Measurements from ENCODE around the gene PTTG1. TPM values are rescaled to one million over a fixed set of nuclear protein-coding genes. Genes with fewer than 3 reads are reported as not detected.

Gene PTTG1
- total and polyA plus RNA-seq, 2 of the 4 experiments (the other 2 are of a cell fraction): 98.6 to 118 TPM

DNA sequence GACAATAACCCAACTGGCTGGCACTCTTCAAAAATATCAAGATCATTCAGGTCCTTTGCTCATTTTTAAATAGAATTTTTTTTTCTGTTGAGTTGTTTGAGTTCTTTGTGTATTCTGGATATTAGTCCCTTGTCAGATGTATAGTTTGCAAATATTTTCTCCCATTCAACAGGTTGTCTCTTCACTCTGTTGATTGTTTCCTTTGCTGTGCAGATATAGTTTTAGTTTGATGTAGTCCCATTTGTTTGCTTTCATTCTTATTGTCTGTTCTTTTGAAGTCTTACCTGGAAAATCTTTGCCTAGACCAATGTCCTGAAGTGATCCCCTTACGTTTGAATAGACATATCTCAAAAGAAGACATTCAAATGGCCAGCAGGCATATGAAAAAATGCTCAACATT lies 22.8 kb downstream of the PTTG1 start:
- Histone ChIP-seq H3K23ac (ENCODE audit: low read depth, low read length) (no peak overlapping the region), H4K8ac (ENCODE audit: low read depth in 2 of 2, low read length in 2 of 2) (no peak overlapping the region), H3K9me3 (ENCODE audit: control insufficient read depth, insufficient read depth, low read length) (no peaks in the 10 kb centered on the region), H3K9ac (ENCODE audit: low read depth, low read length) (no peak overlapping the region), H2BK20ac (ENCODE audit: low read depth, low read length) (no peak overlapping the region), H3K36me3 (ENCODE audit: control insufficient read depth, insufficient read depth, low read length) (no peaks in the 10 kb centered on the region), H3K4ac (ENCODE audit: low read depth, low read length) (no peak overlapping the region), H3K4me3 (ENCODE audit: insufficient read depth, low read depth, low read length) (no peak overlapping the region), H4K20me1 (ENCODE audit: insufficient read depth, low read length) (no peaks in the 10 kb centered on the region), H2BK15ac (ENCODE audit: low read depth, low read length) (no peak overlapping the region), H3K4me1 (ENCODE audit: control insufficient read depth, insufficient read depth, low read length) (peaks cover 3% of the 10 kb centered on the region; the same call in 1 of the 2 replicates), H3K9me1 (ENCODE audit: insufficient read depth, low read length) (no peaks in the 10 kb centered on the region), H2BK120ac (ENCODE audit: low read depth, low read length) (no peak overlapping the region), H3K27me3 (ENCODE audit: control insufficient read depth, insufficient read depth, low read length) (no peaks in the 10 kb centered on the region), H2BK5ac (ENCODE audit: low read depth, low read length, poor library complexity, severe bottlenecking) (no peak overlapping the region), H4K91ac (ENCODE audit: insufficient read depth, low read depth, low read length) (no peak overlapping the region), H2AK5ac (ENCODE audit: low read depth, low read length) (no peak overlapping the region), H3K79me1 (ENCODE audit: low read depth in 1 of 2, low read length in 2 of 2) (no peaks in the 10 kb centered on the region), H3K14ac (replicated peaks; ENCODE audit: low read depth, low read length) (no peak overlapping the region), H2AK9ac (replicated peaks; ENCODE audit: low read depth, low read length, poor library complexity) (no peak overlapping the region), H3K4me2 (ENCODE audit: low read depth, low read length) (no peak overlapping the region), H4K5ac (ENCODE audit: low read depth, low read length) (no peak overlapping the region), H3K56ac (ENCODE audit: extremely low read depth, insufficient read depth, low read length) (no peak overlapping the region), H3K18ac (ENCODE audit: low read depth, low read length) (no peak overlapping the region), H2AFZ (replicated peaks; ENCODE audit: low read length, poor library complexity) (no peak overlapping the region), H3K27ac (ENCODE audit: insufficient read depth, low read length) (no peak overlapping the region)
- intact Hi-C loops (cut with micrococcal nuclease): no loop called here
- WGBS, 2 experiments (ENCODE audit: extremely low coverage in 2 of 2, insufficient read length in 1 of 2): no CpG with 5 or more reads among the region's 1 CpG
- BruUV-seq (replicated peaks): no TSS peak
- TF ChIP-seq, protein P1, sequence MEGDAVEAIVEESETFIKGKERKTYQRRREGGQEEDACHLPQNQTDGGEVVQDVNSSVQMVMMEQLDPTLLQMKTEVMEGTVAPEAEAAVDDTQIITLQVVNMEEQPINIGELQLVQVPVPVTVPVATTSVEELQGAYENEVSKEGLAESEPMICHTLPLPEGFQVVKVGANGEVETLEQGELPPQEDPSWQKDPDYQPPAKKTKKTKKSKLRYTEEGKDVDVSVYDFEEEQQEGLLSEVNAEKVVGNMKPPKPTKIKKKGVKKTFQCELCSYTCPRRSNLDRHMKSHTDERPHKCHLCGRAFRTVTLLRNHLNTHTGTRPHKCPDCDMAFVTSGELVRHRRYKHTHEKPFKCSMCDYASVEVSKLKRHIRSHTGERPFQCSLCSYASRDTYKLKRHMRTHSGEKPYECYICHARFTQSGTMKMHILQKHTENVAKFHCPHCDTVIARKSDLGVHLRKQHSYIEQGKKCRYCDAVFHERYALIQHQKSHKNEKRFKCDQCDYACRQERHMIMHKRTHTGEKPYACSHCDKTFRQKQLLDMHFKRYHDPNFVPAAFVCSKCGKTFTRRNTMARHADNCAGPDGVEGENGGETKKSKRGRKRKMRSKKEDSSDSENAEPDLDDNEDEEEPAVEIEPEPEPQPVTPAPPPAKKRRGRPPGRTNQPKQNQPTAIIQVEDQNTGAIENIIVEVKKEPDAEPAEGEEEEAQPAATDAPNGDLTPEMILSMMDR (conservative IDR thresholded peaks at IDR 0.05; ENCODE audit: low read depth, low read length): no peak
- TF ChIP-seq RCOR1 (IDR thresholded peaks at IDR 0.05; ENCODE audit: insufficient replicate concordance, low read length) (no peak), CHD1 (IDR thresholded peaks at IDR 0.05; ENCODE audit: low read depth, low read length) (no peak), POLR2A (IDR thresholded peaks at IDR 0.05; ENCODE audit: low read depth, low read length) (no peak), NFE2L2 (IDR thresholded peaks at IDR 0.05; ENCODE audit: low read depth, low read length) (no peak), RFX5 (IDR thresholded peaks at IDR 0.05; ENCODE audit: low read depth, low read length) (no peak), FOS (IDR thresholded peaks at IDR 0.05; ENCODE audit: low read depth, low read length) (no peak), BHLHE40 (IDR thresholded peaks at IDR 0.05; ENCODE audit: low read depth, low read length) (no peak), MXI1 (IDR thresholded peaks at IDR 0.05; ENCODE audit: borderline replicate concordance, low read depth, low read length) (no peak), MAZ (IDR thresholded peaks at IDR 0.05; ENCODE audit: borderline replicate concordance, low read depth, low read length) (no peak), RAD21 (IDR thresholded peaks at IDR 0.05; ENCODE audit: low read length) (no peak), SMC3 (IDR thresholded peaks at IDR 0.05; ENCODE audit: low read depth, low read length) (no peak), MAFK (IDR thresholded peaks at IDR 0.05; ENCODE audit: low read depth, low read length) (no peak), CEBPB (IDR thresholded peaks at IDR 0.05; ENCODE audit: low read depth, low read length) (no peak)
- TF ChIP-seq, protein P2, sequence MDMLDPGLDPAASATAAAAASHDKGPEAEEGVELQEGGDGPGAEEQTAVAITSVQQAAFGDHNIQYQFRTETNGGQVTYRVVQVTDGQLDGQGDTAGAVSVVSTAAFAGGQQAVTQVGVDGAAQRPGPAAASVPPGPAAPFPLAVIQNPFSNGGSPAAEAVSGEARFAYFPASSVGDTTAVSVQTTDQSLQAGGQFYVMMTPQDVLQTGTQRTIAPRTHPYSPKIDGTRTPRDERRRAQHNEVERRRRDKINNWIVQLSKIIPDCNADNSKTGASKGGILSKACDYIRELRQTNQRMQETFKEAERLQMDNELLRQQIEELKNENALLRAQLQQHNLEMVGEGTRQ (IDR thresholded peaks at IDR 0.05; ENCODE audit: low read depth, low read length): no peak
- TF ChIP-seq, protein P3, sequence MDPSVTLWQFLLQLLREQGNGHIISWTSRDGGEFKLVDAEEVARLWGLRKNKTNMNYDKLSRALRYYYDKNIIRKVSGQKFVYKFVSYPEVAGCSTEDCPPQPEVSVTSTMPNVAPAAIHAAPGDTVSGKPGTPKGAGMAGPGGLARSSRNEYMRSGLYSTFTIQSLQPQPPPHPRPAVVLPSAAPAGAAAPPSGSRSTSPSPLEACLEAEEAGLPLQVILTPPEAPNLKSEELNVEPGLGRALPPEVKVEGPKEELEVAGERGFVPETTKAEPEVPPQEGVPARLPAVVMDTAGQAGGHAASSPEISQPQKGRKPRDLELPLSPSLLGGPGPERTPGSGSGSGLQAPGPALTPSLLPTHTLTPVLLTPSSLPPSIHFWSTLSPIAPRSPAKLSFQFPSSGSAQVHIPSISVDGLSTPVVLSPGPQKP (IDR thresholded peaks at IDR 0.05; ENCODE audit: borderline replicate concordance, low read depth, low read length): no peak
- no peak for DNase-seq
- in situ Hi-C loops (cut with MboI; ENCODE audit: low sequenced_read_pairs): no loop called here
- dilution Hi-C loops (cut with HindIII; ENCODE audit: low sequenced_read_pairs, unreplicated experiment): no loop called here
- ChIA-PET POLR2A (ENCODE audit: unreplicated experiment) (no interaction called here), CTCF (no interaction called here)
- no peak for ATAC-seq (ENCODE audit: low read depth)

All from IMR-90 (cell line).